HG02852 (cell line): ENCODE measurements around the gene CEP104.
A peak's percentile ranks its signal among the peaks of the same experiment; 100 is the strongest.

Source experiments
- ATAC-seq: cut with Tn5 transposase; IDR thresholded peaks from one replicate; pipeline ENCODE4 v1.9.1; 2021; ENCODE audit warnings: mild to moderate bottlenecking, moderate library complexity; ENCODE audit not compliant: unreplicated experiment

The CEP104 gene

DNA sequence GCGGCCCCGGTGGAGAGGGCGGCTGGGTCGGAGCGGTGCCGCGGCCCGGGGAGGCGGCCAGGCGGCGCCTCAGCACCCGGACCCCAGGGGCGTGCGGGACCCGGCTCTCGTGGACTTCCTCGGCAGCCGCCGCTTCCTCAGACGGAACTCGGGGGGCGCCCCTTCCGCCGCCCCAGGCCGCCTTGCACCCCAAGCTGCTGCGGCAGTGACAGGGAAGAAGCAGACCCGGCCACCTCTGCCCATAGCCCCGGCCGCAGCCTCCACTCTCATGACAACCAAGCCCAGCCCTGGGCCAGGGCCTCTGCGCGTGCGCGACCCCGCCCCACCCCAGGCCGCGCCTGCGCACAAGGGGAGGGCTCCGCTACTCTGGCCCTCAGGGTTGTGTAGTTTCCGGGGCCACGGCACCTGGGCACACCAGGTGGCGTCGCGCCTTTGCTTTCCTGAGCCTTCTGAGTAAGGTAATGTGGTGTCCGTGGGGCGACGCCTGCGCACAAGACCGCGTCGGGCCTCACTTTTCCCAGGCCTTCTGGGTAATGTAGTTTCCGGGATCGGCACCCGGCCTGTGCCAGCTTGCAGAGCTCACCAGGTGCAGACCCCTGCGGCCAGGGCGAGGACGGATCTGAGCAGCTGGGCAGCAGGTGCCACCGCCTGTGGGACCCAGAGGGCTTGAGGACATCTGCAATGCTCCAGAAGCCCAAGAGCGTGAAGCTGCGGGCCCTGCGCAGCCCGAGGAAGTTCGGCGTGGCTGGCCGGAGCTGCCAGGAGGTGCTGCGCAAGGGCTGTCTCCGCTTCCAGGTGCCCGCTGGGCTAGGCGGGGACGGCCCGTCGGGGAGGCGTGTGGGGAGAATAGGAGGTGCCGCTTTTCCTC, at the start of gene CEP104, which contains the start of gene DFFB:
TSS of gene CEP104 (minus strand) at position 289 of the 868 bp plus-strand sequence. CDS start 4,804 bp downstream, outside the sequence.
TSS of gene DFFB (plus strand) at position 554 of the 868 bp plus-strand sequence. CDS start at position 682, 128 bp downstream.
- peak; percentile 95 for ATAC-seq

DNA sequence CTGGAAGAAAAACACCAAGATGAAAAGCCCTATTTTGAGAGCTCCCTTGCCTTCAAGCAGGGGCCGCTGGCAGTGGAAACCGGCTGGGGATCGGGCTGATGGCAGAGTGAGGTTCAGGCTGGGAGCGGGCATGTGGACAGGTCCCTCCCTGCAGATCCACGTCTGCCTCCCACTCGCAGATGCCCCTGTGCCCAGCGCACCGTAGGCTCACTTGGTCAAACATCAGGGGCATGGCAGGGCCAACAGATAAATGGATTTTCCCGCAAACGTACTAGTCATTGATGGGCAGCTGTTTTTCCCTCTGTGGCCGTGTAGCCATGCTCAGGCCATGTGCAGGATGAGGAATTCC, 49.6 kb upstream of the CEP104 start:
- no peak for ATAC-seq

DNA sequence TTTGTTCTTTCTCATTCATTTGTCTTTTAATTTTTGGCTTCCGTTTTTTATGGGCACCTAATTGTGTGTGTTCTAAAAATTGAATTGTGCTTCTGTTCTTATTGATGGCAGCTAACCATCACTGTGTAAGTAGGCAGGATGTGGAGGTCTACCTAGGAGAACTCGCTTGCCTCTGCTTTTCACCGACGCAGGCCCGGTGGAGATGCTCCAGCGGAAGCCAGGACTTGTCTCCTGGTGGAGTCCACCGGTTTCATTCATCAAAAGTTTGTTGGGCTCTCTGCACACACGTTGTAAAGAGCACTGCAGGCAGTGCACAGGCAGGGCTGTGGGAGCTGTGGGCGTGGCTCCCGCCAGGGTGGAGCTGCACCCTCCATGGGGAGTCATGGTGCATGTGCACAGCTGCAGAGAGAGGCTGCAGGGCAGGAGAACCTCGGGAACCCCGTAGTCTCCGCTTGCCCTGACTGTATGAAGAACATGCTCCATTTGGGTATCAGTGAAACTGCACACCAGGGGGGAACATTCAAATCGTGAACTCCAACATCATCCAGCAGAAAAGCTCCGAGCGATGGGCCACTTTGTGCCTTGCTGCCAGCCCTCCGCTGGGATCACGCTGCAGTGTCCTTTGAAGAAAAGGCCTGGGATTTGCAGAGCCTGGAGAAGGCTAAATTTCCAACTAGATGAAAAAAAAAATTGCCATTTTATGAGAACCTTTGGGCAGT, 49.1 kb upstream of the CEP104 start:
- no peak for ATAC-seq

DNA sequence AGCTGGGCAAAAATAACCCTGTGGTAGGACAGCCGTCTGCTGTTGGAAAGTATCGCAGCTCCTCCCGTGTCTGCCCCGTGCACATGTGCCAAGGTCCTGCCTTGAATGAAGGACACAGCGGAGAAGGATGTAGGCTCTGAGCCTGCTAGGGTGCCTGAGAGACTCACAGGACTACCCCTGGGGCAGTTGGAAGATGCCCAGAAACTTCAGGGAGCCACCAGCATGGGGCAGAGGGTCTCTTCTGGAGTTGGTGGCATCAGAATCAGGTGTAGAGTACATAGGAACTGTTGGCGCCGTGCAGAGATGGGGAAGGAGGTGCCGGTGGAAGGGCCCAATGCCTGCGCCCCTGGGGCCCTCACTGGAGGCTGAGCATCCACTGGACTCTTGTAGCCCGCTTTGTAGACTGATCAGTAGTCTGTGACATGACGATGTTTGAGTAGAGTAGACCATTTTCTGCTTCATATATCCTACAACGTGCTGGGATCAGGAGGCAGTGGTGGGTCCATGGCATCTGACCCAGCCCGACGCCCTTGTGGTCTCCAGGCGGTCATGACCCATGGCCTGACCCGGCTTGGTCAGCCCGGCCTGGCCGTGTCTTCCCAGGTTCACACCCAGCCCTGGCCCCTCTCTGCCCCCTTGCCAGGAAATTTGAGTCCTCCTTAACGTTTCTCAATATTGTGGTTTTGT, 48.4 kb upstream of the CEP104 start:
- no peak for ATAC-seq

DNA sequence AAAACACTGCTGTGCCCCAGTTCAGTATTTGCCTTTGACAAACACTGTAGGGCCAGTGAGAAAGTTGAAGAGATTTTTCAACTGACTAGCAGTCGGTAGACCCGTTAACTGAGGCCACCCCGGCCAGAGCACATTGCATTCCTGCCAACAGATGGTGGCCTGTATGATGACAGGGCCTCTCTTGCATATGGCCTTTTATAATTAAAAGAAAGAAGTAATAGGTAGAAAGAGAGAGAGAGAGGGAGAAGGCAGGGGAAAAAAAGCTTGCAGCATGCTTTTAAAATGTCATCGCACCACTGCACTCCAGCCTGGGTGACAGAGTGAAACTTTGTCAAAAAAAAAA, 47.8 kb upstream of the CEP104 start:
- no peak for ATAC-seq

DNA sequence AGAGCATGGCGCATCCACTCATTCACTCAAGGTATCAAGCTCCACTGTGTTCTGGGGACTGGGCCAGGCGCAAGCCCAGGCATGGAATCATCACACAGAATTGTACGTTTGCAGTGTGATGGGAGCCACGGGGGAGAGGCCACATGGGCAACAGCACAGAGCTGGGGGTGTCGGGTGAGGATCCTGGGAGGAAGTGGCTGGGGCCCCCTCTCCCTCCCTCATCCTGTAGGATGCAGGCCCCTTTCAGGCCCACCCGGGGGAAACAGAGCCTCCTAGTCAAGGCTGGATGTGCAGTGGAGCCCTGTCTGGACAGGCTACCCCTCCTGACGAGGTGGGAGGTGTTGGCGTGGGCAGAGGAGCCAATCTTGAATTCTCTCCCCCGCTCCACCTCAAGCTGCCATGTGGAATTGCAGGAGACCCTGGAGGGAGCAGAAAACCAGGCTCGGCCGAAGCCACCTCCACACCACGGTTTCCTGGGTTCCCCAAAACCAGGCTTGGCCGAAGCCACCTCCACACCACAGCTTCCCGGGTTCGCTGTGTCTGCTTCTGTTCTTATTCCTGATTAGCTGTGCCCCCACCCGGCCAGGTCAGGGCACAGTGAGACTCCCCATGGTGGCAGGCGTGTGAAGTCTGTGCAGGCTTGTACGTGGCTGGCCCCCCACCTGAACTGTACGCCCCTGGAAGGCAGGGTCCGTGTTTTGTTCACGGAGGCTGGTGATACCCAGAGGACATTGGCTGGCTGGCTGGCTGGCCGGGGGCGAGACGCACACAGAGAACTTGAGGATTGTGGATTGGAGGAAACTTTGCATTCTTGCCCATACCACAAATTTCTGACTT, 47.2 kb upstream of the CEP104 start:
- no peak for ATAC-seq

DNA sequence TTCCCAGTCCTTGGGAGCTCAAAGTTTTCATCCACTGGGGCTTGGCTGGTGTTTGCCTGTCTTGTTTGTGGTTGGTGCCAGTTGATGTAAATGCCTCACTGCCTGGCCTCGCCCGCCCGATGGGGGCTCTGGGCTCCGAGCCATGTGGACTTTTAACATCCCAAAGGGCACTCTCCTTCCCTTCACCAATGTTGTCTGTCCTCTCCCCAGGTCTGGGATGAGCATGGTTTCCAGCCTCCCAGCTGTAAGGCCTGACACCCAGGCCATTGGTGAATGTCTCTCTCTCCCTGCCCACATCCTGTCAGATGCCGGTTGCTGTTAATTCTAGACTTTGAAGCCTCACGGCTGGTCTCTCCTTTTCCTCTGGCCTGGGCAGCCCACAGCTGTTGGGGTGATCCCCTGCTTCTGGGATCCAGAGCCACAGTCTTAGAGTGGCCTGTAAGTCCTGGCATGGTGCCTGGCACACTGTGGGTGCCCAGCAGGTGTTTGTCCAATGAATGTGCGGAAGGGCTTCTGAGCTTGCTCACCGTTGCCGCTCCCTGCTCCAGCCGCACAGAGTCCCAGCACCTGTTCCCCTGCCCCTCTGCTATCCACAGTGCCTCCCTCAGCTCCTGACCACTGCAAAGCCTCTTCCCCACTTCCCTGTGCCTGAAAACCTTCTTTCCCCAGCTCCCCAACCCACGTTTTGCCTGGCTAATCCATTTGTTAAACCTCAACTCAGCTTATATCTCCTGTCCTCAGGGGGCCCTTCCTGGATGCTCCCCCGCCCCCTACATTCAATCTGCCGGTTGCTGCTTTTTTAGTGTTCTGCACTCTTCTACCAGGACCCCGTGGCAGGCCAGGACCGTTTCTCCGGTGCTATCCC, 46.4 kb upstream of the CEP104 start:
- ATAC-seq, result no peak

DNA sequence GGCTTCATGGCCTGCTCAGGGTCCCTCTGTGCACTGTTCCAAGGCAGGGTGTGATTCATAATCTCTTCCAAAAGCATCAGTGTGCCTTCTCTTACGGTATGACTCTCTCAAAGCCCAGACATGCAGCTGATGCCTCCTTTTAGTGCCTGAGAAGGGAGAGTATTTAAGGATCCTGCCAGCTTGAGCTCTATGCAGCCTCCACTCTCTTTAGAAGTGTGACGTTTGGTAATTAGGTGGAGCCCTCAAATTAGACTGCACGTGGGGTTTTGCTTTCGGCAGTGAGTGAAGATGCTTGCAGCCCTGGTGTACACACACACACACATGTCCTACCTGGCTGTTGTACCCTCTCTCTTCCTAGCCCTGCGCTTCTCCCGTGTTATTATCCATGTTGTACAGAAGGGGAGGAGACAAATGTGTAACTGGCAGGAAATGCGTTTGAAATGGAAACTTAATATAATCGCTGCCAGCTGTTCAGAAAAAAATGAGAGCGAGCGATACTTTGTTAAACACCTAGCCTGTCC, 45.6 kb upstream of the CEP104 start:
- no peak for ATAC-seq

DNA sequence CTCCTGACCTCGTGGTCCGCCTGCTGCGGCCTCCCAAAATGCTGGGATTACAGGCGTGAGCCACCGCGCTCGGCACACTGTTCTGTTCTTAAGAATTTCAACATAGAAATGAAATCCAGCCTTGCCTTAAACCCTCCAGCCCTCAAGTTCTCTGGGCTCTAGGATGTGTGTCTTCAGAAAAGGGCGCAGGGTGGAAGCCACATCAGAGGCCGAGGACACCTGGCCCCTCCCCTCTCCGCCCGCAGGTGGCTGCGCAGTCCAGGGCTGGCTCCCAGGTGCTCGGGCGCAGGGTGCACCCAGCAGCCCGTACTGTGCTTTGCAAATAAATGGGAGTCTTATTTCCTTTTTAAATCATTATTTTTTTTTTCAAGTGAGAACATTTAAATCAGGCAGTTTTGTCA, 45.1 kb upstream of the CEP104 start:
- no peak for ATAC-seq

DNA sequence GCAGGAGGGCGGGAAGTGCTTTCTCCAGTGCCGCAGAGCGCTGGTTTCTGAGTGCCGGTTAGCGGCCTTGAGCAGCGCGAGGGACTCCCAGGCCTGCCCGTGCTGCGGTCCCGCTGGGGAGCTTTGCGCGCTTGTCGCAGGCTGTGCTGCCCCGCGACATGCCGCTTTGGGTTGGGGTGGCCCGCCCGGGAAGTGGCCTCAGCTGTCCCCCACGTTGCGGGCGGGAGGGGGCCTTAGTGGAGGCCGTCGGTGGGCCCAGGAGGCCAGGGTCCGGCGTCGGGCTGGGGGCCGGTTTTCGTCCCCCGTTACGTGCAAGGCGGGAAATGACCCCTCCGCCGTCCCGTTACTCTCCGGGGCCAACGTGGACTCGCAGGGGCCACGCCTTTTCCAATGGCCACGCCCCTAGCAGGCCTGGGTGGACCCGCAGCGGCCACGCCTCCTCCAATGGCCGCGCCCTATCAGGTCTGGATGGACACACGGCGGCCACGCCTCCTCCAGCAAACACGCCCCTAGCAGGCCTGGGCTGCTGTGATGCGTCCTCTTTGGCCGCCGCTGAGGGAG, 44.0 kb upstream of the CEP104 start:
- ATAC-seq, result peak; percentile 64

DNA sequence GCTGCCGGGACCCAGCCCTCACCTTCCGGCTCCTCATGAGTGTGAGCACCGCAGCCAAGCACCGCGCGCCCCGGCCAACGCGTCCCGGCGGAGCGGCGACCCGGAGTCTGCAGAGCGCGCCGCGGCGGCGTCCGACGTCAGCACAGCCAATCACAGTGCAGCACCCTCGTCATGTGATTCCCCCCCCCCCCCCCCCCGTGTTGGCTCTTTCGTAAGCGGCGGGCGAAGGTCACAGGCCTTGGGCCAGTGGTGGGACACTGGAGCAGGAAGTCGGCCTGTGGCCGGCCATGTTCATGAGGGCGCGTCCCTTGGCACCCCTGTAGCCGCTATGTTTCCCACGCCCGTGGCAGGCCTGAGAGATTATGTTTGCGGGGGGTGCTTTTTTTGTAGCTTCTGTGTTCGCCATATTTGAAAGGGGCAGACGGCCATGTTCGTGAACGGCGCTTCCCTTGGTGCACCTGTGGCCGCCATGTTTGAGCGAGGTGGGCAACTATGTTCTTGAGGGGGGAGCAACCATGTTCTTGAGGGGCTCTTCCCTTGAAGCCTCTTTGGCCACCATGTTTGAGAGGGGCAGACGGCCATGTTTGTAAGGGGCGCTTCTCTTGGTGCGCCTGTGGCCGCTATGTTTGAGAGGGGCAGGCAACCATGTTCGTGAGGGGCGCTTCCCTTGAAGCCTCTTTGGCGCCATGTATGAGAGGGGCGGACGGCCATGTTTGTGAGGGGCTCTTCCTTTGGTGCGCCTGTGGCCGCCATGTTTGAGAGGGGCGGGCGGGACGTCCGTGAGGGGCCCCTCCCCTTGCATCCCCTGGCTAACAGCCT, 43.3 kb upstream of the CEP104 start, which contains the start of gene C1orf174:
TSS of gene C1orf174 (minus strand) at position 123 of the 819 bp plus-strand sequence. CDS start at position 37, 86 bp downstream.
- peak; percentile 69 for ATAC-seq

DNA sequence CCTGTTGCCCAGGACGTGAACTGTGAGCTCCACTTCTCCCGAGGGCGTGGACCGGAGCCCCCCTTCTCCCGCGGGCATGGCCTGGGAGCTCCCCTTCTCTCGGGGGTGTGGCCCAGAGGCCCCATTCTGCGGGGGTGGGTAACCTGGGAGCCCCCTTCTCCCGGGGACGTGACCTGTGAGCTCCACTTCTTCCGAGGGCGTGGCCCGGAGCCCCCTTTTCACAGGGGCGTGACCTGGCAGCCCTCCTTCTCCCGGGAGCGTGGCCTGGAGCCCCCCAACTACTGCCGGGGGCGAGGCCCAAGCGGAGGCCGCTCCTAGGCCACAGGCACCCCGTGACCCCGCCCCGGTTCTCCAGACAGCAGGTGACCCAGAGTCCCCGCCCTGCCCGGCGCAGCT, 42.7 kb upstream of the CEP104 start:
- ATAC-seq, result no peak

DNA sequence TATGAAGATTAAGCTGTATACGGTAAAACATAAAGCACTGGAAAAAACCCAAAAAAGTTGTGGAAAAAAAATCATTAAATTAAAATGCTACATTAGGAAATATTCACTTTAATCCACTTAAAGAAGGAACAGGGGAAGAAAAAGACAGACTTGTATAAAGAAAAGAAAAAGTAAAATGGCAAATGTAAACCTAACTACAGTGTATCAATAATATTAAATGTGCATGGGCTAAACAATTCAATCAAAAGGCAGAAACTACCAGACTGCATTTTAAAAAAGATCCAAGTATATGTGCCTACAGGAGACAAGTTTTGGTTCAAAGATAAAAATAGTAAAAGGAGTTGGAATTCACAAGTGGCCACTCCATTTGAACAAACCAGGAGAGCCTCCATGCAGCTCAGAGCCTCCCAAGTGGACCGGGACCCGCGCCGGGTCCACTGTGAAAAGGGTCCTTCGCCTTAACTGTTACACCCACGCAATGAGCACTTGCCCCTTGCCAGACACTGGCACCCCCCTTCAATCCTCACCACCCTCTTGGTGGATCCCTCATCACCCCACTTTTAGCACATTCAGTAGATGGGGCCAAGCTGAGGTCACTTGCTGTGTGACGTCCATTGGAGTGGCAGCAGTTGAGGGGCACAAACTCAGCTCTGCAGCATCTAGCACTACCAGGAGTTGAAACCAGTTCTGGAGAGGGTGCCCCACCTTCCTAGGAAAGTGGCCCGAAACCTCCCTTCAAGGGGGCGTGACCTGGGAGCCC, 42.2 kb upstream of the CEP104 start:
- ATAC-seq, result no peak

DNA sequence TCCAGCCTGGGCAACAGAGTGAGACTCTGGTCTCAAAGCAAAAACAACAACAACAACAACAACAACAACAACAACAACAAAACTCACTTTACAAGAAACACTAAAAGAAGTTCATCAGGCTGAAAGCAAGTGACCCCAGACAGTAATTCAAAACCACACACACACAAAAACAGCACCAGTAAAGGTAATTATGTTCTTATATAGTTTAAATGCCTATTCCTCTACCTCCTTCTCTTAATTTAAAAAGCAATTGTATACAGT, 41.4 kb upstream of the CEP104 start:
- ATAC-seq, result no peak

DNA sequence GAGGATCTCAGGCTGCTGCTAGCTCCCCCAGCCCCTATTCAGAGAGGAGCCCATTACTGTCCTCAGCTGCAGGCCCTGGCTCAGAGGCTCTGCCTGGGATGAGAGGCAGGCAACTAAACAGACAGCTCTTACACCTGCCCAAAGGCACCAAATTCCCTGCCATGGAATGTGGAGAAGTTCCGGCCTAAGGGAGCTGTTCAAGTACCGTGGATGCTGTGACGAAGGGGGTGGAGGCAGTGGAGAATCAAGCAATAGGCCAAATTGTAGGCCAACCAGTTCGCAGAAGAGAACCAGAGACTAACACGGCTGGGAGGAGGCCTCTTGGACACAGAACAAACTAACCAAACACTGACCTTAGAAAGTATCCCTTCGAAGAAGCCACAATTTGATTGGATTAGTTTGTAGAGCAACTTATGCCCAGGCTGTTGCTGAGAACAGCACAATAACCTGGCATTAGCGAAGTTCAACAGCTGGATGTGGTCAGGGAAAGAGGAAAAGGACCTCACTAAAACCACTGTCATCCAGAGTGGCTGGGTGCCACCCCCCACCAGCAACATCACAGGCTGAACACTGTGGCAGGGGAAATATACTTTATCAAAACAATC, 39.5 kb upstream of the CEP104 start:
- no peak for ATAC-seq

DNA sequence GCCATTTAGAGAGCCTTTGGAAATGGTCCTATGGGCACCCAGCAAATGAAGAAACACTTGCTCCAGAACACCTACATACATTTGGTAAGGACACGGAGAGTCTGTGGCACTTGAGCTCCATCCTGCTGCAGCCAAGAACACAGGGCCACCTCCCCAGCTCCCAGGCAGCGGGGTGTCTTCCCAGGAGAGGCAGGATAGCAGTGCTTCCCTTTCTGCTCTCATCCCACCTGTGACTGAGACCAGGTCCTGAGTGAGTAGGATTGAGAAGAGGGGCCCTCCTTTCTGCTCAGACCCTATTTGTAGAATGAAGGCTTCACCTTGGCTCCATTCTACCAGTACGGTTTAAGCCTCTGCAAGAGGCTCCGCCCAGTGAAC, 38.9 kb upstream of the CEP104 start:
- ATAC-seq, result no peak

DNA sequence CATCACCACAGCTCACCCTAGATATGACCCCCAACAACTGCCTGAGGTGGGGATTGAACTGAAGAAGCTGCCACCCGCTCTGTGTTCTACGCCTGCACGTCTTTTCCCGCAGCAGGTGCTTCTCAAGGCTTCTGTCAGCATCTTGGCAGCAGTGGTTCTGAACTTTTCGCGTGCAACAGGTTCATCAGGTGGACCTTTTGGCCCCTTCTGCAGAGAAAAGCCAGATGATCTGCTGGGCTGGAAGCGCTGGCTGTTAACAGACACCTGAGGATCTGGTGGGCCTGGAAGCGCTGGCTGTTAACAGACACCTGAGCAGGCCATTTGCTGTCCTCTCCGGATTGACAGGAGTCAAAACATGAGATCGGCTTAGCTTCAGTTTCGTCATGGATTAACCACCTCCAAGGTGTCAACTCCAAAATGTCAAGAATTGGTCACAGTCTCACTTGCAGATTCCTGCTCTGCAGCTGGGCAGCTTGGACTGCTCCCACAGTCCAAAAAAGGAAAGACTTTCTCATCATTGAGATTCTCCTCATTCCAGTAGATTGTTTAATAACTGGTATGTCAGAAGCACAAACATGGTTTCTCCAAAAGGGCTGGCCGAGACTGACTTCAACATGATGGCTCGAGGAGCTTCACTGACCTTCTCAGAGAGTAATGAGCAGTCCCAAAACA, 38.4 kb upstream of the CEP104 start:
- no peak for ATAC-seq
